Left ventricle myocardium inferior (tissue), 1 donor: ENCODE data around the gene CFAP99. TPM values are rescaled to one million over a fixed set of nuclear protein-coding genes. Genes with fewer than 3 reads are reported as not detected.

ENCODE experiments used
- DNase-seq: peaks from one replicate; pipeline ENCODE4 v3.0.0-alpha.2; 2020
- H3K27ac ChIP-seq: fragments of 200-600 bp; replicated peaks from 2 replicates; pipeline ENCODE4 v1.8.0; 2021
- H3K27me3 ChIP-seq: fragments of 200-600 bp; 2 replicates; pipeline ENCODE4 v1.8.0; 2021; ENCODE audit warnings: low read depth
- H3K36me3 ChIP-seq: fragments of 200-600 bp; 2 replicates; pipeline ENCODE4 v1.8.0; 2021
- H3K4me1 ChIP-seq: fragments of 200-600 bp; 2 replicates; pipeline ENCODE4 v1.8.0; 2021
- H3K4me3 ChIP-seq: fragments of 200-600 bp; 2 replicates; pipeline ENCODE4 v1.8.0; 2021; ENCODE audit warnings: mild to moderate bottlenecking, moderate library complexity
- H3K9me3 ChIP-seq: fragments of 200-600 bp; replicated peaks from 2 replicates; pipeline ENCODE4 v1.8.0; 2021
- CTCF ChIP-seq: fragments of 200-600 bp; IDR thresholded peaks from 2 replicates; pipeline ENCODE4 v1.8.0; 2021; ENCODE audit warnings: antibody characterized with exemption, mild to moderate bottlenecking, borderline replicate concordance
- intact Hi-C: fragments of 100-400 bp; cut with micrococcal nuclease; formaldehyde crosslinking; loops from one replicate; pipeline ENCODE4 v1.11.0; 2022
- total RNA-seq: library from RNA; stranded (reverse); fragmentation: NEBNext Ultra II Directional; extraction: Animal tissue kit (Norgen Biotek cat#: 25700); gene quantifications from one replicate; pipeline ENCODE4 v1.2.1, GENCODE V29; 2021
- donor health status: DM: no; HTN: yes; CAD: no; lungs with severe emphysema.

Gene CFAP99
- total RNA-seq, 1 donor from 2014 or later: not detected

- Histone ChIP-seq H3K27ac (no peak overlapping the region), H3K36me3 (no peaks in the 10 kb centered on the region), H3K9me3 (no peaks in the 10 kb centered on the region), H3K27me3 (no peaks in the 10 kb centered on the region), H3K4me1 (no peaks in the 10 kb centered on the region), H3K4me3 (no peak overlapping the region)
- no peak for TF ChIP-seq CTCF
- intact Hi-C loops: no loop called here
- DNase-seq: no peak
These were observed 31.0 kb downstream of the CFAP99 start for GRCh38 chr4:2449511-2450392.

DNA sequence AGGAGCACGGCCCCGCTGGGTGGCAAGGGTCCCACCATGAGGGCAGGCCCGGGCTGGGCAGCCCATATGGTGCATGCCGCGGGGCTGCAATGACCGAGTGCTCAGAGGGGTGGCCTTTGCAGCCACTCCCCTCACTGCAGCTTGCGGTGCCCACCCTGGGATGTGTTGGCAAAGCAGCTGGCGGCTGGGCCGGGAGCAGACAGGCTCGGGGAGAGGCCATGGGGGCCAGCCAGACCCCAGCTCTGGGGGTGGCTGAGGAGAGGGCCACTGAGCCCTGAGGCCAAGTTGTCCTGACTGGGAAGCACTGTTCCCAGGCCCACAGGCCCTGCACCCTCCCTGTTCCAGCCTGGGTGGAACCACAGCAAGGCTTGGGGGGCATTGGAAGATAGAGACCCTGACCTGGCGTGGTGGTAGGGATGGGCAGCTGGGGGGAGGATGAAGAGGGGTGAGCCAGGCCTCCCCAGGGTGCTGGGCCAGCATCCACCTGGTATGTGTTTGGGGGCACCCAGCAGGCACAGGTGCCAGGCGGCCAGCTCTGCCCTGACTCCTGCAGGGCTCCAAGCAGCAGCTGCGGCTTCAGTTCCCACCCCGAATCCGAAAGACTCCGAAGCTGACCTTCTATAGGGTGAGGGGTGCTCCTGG lies 31.8 kb downstream of the CFAP99 start:
- H3K27me3 ChIP-seq: no peaks in the 10 kb centered on the region
- no peaks in the 10 kb centered on the region for H3K4me1 ChIP-seq
- H3K36me3 ChIP-seq: no peaks in the 10 kb centered on the region
- intact Hi-C loops: no loop called here
- no peak overlapping the region for H3K4me3 ChIP-seq
- no peak for DNase-seq
- H3K27ac ChIP-seq: no peak overlapping the region
- no peak for TF ChIP-seq CTCF
- no peaks in the 10 kb centered on the region for H3K9me3 ChIP-seq

GRCh38 chr4:2451036-2451520 lies 32.3 kb downstream of the CFAP99 start:
- no peak for TF ChIP-seq CTCF
- Histone ChIP-seq H3K36me3 (no peaks in the 10 kb centered on the region), H3K27me3 (no peaks in the 10 kb centered on the region), H3K4me1 (no peaks in the 10 kb centered on the region), H3K27ac (no peak overlapping the region), H3K9me3 (no peaks in the 10 kb centered on the region), H3K4me3 (no peak overlapping the region)
- DNase-seq: no peak
- intact Hi-C loops: no loop called here

- Histone ChIP-seq H3K36me3 (no peaks in the 10 kb centered on the region), H3K27ac (no peak overlapping the region), H3K27me3 (no peaks in the 10 kb centered on the region), H3K4me1 (no peaks in the 10 kb centered on the region), H3K4me3 (no peak overlapping the region), H3K9me3 (no peaks in the 10 kb centered on the region)
- no peak for TF ChIP-seq CTCF
- intact Hi-C loops: no loop called here
- no peak for DNase-seq
These were observed 33.3 kb downstream of the CFAP99 start for GRCh38 chr4:2451821-2452785.
